K562 (cell line): ENCODE results near the gene TPD52L1.

Experiments
- CTCF ChIP-seq, 3 experiments: IDR thresholded peaks in 2 of 3; conservative IDR thresholded peaks in 1 of 3; 2 replicates each; pipeline ENCODE4 v1.5.1; 2011 to 2012; ENCODE audit warnings: low read length in 3 of 3, mild to moderate bottlenecking in 3 of 3, control low read depth in 2 of 3, improper control_type of control experiment in 1 of 3, inconsistent platforms in 1 of 3, low read depth in 1 of 3, mixed read lengths in 1 of 3, moderate library complexity in 1 of 3; ENCODE audit not compliant: insufficient read depth in 2 of 3
- PTRF ChIP-seq: fragments of 450-650 bp; IDR thresholded peaks from 2 replicates; pipeline ENCODE4 v1.6.1; 2016; ENCODE audit warnings: mild to moderate bottlenecking, missing genetic modification characterization, missing compliant biosample characterization
- ZNF274 ChIP-seq: IDR thresholded peaks from 2 replicates; pipeline ENCODE4 v1.6.1; 2011; ENCODE audit warnings: low read depth, mild to moderate bottlenecking, low read length, moderate library complexity, borderline replicate concordance
- TF ChIP-seq, protein P1 (sequence below): fragments of 450-650 bp; IDR thresholded peaks from 2 replicates; pipeline ENCODE4 v1.6.1; 2018; ENCODE audit not compliant: partially characterized antibody

- TF ChIP-seq PTRF (tag): no peak
- TF ChIP-seq CTCF (IDR thresholded peaks at IDR 0.05 in 2 of 3, conservative IDR thresholded peaks at IDR 0.05 in 1 of 3; ENCODE audit: insufficient read depth in 2 of 3, low read depth in 1 of 3, low read length in 3 of 3): no peak
- TF ChIP-seq, protein P1, sequence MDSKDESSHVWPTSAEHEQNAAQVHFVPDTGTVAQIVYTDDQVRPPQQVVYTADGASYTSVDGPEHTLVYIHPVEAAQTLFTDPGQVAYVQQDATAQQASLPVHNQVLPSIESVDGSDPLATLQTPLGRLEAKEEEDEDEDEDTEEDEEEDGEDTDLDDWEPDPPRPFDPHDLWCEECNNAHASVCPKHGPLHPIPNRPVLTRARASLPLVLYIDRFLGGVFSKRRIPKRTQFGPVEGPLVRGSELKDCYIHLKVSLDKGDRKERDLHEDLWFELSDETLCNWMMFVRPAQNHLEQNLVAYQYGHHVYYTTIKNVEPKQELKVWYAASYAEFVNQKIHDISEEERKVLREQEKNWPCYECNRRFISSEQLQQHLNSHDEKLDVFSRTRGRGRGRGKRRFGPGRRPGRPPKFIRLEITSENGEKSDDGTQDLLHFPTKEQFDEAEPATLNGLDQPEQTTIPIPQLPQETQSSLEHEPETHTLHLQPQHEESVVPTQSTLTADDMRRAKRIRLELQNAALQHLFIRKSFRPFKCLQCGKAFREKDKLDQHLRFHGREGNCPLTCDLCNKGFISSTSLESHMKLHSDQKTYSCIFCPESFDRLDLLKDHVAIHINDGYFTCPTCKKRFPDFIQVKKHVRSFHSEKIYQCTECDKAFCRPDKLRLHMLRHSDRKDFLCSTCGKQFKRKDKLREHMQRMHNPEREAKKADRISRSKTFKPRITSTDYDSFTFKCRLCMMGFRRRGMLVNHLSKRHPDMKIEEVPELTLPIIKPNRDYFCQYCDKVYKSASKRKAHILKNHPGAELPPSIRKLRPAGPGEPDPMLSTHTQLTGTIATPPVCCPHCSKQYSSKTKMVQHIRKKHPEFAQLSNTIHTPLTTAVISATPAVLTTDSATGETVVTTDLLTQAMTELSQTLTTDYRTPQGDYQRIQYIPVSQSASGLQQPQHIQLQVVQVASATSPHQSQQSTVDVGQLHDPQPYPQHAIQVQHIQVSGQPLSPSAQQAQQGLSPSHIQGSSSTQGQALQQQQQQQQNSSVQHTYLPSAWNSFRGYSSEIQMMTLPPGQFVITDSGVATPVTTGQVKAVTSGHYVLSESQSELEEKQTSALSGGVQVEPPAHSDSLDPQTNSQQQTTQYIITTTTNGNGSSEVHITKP: no peak
- TF ChIP-seq ZNF274: no peak
These were observed 134.1 kb downstream of the TPD52L1 start for GRCh38 chr6:125287718-125288117.
